ENCODE results near the gene UXS1. TPM values are rescaled to one million over a fixed set of nuclear protein-coding genes. Genes with fewer than 3 reads are reported as not detected.

Gene UXS1
- total RNA-seq, 1 experiment from 2014 or later = 46.3 TPM

DNA sequence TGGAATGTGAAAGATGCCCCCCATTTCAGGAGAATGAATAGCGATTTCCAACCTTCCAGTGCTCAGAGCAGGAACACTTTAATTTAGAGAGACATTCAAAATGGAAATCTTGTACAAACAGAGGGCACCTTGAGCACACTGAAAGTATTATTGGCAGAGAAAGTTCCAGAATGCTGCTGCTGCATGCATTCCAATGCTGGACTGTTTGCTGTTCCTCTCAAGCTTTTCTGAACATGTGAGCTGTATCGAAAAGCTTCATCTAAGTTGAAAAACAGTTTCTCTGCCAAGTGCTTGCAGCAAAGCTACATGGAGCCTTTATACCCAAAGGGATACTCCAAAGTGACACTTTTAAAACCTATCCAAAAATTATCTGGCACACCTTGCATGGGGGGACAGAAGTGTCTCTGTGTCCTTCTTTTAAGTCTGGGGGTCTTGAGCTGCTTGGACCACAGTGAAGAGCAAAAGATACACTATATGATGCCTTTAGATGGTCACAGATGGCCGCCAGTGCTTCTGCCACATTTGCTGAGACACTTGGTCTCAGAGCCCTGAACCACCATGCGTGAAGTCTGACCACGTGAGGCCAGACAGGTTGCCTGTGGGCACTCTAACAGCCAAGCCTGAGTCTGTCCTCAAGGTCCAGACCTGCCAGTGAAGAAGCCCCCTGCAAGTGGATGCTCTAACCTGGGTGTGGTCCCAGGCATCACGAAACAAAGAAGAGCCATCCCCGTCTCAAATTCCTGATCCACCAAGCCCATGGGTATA is 18.8 kb downstream of the UXS1 start:
- Histone ChIP-seq H3K18ac (ENCODE audit: insufficient read length, low read depth, low read length) (no peak overlapping the region), H3T11ph (ENCODE audit: low read length) (no peak overlapping the region), H3K23ac (ENCODE audit: insufficient read length, low read depth, low read length) (no peak overlapping the region), H3K9me3 (ENCODE audit: control insufficient read depth, low read depth, low read length) (no peaks in the 10 kb centered on the region), H2AFZ (ENCODE audit: low read length) (no peak overlapping the region), H4K91ac (ENCODE audit: insufficient read length, low read depth, low read length) (no peak overlapping the region), H3K79me1 (ENCODE audit: insufficient read depth, low read depth, low read length, poor library complexity, severe bottlenecking) (peaks cover 4% of the 10 kb centered on the region), H3K27me3 (ENCODE audit: insufficient read depth, low read length) (no peaks in the 10 kb centered on the region), H2BK15ac (ENCODE audit: low read depth, low read length) (no peak overlapping the region), H4K5ac (ENCODE audit: insufficient read length, low read depth, low read length) (no peak overlapping the region), H2BK20ac (ENCODE audit: low read depth, low read length, poor library complexity, severe bottlenecking) (no peak overlapping the region), H4K8ac (replicated peaks; ENCODE audit: insufficient read length, low read depth, low read length) (no peak overlapping the region), H2BK120ac (ENCODE audit: low read depth, low read length, poor library complexity, severe bottlenecking) (no peak overlapping the region), H3K4me2 (ENCODE audit: insufficient read depth, insufficient read length, low read length) (no peak overlapping the region), H2BK5ac (ENCODE audit: insufficient read length, low read length) (no peak overlapping the region), H3K79me2 (ENCODE audit: insufficient read depth, low read length) (peaks cover 21% of the 10 kb centered on the region; the same call in 1 of the 2 replicates), H2BK12ac (ENCODE audit: insufficient read length, low read depth, low read length) (no peak overlapping the region), H3K9ac (ENCODE audit: extremely low read depth, insufficient read length, low read length) (no peak overlapping the region), H3K14ac (ENCODE audit: insufficient read depth, low read length) (no peak overlapping the region), H2AK5ac (ENCODE audit: insufficient read length, low read length) (no peak overlapping the region), H3K23me2 (ENCODE audit: insufficient read length, low read depth, low read length, poor library complexity, severe bottlenecking) (no peaks in the 10 kb centered on the region), H3K56ac (ENCODE audit: insufficient read length, low read depth, low read length) (no peak overlapping the region), H3K27ac (ENCODE audit: insufficient read length, low read depth, low read length) (no peak overlapping the region), H4K20me1 (ENCODE audit: control insufficient read depth, insufficient read depth, insufficient read length) (no peaks in the 10 kb centered on the region), H3K4me1 (ENCODE audit: insufficient read depth, low read length) (no peaks in the 10 kb centered on the region), H3K4ac (ENCODE audit: low read depth, low read length) (no peak overlapping the region)
- no CpG with 5 or more reads among the region's 7 CpGs for WGBS (ENCODE audit: extremely low coverage, insufficient read length, low lambda C conversion rate)
- TF ChIP-seq, protein P1, sequence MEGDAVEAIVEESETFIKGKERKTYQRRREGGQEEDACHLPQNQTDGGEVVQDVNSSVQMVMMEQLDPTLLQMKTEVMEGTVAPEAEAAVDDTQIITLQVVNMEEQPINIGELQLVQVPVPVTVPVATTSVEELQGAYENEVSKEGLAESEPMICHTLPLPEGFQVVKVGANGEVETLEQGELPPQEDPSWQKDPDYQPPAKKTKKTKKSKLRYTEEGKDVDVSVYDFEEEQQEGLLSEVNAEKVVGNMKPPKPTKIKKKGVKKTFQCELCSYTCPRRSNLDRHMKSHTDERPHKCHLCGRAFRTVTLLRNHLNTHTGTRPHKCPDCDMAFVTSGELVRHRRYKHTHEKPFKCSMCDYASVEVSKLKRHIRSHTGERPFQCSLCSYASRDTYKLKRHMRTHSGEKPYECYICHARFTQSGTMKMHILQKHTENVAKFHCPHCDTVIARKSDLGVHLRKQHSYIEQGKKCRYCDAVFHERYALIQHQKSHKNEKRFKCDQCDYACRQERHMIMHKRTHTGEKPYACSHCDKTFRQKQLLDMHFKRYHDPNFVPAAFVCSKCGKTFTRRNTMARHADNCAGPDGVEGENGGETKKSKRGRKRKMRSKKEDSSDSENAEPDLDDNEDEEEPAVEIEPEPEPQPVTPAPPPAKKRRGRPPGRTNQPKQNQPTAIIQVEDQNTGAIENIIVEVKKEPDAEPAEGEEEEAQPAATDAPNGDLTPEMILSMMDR (conservative IDR thresholded peaks at IDR 0.05) = no peak
- Mint-ChIP-seq H3K27ac (peak overlapping the region in 1 of 3 experiments; percentile 49; a peak in 1 of 7 replicates), H3K27me3 (ENCODE audit: low read depth) (no peaks in the 10 kb centered on the region), H3K4me3 (no peak overlapping the region), H3K36me3 (ENCODE audit: insufficient read depth in 1 of 3, low read depth in 3 of 3) (peaks cover 3 to 6% (median 5%) of the 10 kb centered on the region in 3 experiments; a peak in 4 of 7 replicates), H3K4me1 (peaks cover 39 to 40% of the 10 kb centered on the region in 2 experiments), H3K9me3 (no peaks in the 10 kb centered on the region; a peak in 1 of 5 replicates)
- DNase-seq = no peak
